ENCODE data around the gene FHAD1. TPM values are rescaled to one million over a fixed set of nuclear protein-coding genes. Genes with fewer than 3 reads are reported as not detected.

Gene FHAD1
- total and polyA plus RNA-seq, 2 donors (not counting 3 experiments of a cell fraction or from before 2014, with no cell fraction given) = 0.04 to 0.69 TPM

DNA sequence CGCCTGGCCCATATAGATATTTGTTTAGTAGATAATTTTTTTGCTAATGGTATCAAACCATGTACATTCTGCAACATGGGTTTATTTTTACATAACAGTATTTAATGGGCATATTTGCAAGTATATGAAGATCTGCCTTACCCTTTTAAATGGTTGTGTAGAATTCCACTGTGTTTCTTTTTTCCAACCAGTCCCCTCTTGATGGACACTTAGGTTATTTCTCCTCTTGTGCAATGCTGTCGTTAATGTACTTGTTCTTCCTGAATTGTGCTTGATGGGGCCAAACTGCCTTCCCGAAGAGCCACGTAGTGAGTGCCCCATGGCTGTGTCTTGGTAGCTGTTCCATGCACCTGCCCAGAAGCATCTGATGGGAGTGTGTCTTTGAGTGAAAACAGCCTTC, 123.2 kb downstream of the FHAD1 start:
- H3K4me3 ChIP-seq (replicated peaks in 1 of 3; ENCODE audit: insufficient read depth in 1 of 3, low read depth in 1 of 3, low read length in 3 of 3) = no peak overlapping the region
- POLR2A ChIA-PET = no interaction called here
- TF ChIP-seq, protein P1, sequence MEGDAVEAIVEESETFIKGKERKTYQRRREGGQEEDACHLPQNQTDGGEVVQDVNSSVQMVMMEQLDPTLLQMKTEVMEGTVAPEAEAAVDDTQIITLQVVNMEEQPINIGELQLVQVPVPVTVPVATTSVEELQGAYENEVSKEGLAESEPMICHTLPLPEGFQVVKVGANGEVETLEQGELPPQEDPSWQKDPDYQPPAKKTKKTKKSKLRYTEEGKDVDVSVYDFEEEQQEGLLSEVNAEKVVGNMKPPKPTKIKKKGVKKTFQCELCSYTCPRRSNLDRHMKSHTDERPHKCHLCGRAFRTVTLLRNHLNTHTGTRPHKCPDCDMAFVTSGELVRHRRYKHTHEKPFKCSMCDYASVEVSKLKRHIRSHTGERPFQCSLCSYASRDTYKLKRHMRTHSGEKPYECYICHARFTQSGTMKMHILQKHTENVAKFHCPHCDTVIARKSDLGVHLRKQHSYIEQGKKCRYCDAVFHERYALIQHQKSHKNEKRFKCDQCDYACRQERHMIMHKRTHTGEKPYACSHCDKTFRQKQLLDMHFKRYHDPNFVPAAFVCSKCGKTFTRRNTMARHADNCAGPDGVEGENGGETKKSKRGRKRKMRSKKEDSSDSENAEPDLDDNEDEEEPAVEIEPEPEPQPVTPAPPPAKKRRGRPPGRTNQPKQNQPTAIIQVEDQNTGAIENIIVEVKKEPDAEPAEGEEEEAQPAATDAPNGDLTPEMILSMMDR (IDR thresholded peaks at IDR 0.05; ENCODE audit: extremely low read depth in 1 of 2, insufficient read depth in 1 of 2, low read depth in 1 of 2, low read length in 2 of 2) = no peak
- TF ChIP-seq EZH2 (IDR thresholded peaks at IDR 0.05; ENCODE audit: borderline replicate concordance, low read depth, low read length, severe bottlenecking) (no peak), POLR2AphosphoS5 (IDR thresholded peaks at IDR 0.05; ENCODE audit: insufficient read depth, low read depth, low read length) (no peak), MYC (IDR thresholded peaks at IDR 0.05; ENCODE audit: low read depth, low read length) (no peak), FOS (IDR thresholded peaks at IDR 0.05; ENCODE audit: borderline replicate concordance, insufficient read depth, low read length) (no peak), GATA2 (IDR thresholded peaks at IDR 0.05; ENCODE audit: insufficient read depth, insufficient read length, low read depth, low read length) (no peak), POLR2A (IDR thresholded peaks at IDR 0.05; ENCODE audit: low read depth, low read length) (no peak), JUN (IDR thresholded peaks at IDR 0.05; ENCODE audit: borderline replicate concordance, insufficient read depth, insufficient read length, low read depth) (no peak)
- TF ChIP-seq, protein P2, sequence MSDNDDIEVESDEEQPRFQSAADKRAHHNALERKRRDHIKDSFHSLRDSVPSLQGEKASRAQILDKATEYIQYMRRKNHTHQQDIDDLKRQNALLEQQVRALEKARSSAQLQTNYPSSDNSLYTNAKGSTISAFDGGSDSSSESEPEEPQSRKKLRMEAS (IDR thresholded peaks at IDR 0.05; ENCODE audit: insufficient read depth, insufficient read length) = no peak
- no peak for FAIRE-seq
- no peak overlapping the region for H3K4me2 ChIP-seq (ENCODE audit: insufficient read depth, low read length)
- H3K79me2 ChIP-seq (ENCODE audit: control insufficient read depth, insufficient read depth, low read length) = no peaks in the 10 kb centered on the region
- CTCF ChIA-PET = interaction anchor here (1.6 kb wide), 1 partner anchor 47 kb away, joined by 5 read pairs; no protein-coding TSS in a partner anchor
- no peaks in the 10 kb centered on the region for H3K4me1 ChIP-seq (ENCODE audit: control insufficient read depth, extremely low read depth, insufficient read depth, low read length)
- intact Hi-C loops (cut with micrococcal nuclease) (no loop called here), dilution Hi-C loops (cut with MboI; ENCODE audit: extremely low pct_ligation_motif_present, low sequenced_read_pairs) (no loop called here)
- no peak overlapping the region for H2AFZ ChIP-seq (ENCODE audit: low read depth, low read length)
- H3K9me1 ChIP-seq (replicated peaks; ENCODE audit: control insufficient read depth, extremely low read depth, insufficient read depth, low read length) = no peaks in the 10 kb centered on the region
- H3K27ac ChIP-seq (ENCODE audit: insufficient read depth, low read depth, low read length) = no peak overlapping the region
- H3K9me3 ChIP-seq (replicated peaks; ENCODE audit: control insufficient read depth, insufficient read depth, low read length) = no peaks in the 10 kb centered on the region
- no peak overlapping the region for H3K9ac ChIP-seq (replicated peaks; ENCODE audit: extremely low read depth, insufficient read depth, low read length)
- no peaks in the 10 kb centered on the region for H3K36me3 ChIP-seq (ENCODE audit: control insufficient read depth in 2 of 2, extremely low read depth in 1 of 2, insufficient read depth in 2 of 2, low read length in 2 of 2)
- no peak for DNase-seq (ENCODE audit: low read depth, low spot score)
- no peaks in the 10 kb centered on the region for H4K20me1 ChIP-seq (replicated peaks; ENCODE audit: control insufficient read depth, extremely low read depth, insufficient read depth, low read length)
- no peaks in the 10 kb centered on the region for H3K27me3 ChIP-seq (ENCODE audit: control insufficient read depth in 2 of 2, insufficient read depth in 2 of 2, low read length in 2 of 2)
- BruUV-seq (replicated peaks) = no TSS peak

Measured in endothelial cell of umbilical vein (primary cell).